Measurements from ENCODE around the gene GAS2L1.

DNA sequence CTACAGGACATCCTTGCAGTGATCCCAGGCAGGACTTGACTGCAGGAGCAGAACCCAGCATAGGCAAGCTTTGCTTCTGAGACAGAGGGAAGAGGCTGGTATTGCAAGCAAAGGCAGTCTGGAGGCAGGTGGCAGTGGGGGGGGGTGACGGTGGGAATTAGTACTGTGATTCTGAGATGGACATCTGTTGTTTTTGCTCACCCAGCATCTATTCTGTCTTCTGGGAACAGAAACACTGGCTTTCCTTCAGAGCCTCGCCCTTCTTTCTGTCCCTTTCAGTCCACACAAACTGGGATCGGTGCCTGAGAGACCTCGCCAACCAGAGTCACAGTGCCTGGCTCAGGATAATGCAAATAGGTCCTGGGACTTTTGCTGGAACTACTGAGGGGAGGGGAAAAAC is 40.2 kb downstream of the GAS2L1 start:
- TF ChIP-seq, protein P1, sequence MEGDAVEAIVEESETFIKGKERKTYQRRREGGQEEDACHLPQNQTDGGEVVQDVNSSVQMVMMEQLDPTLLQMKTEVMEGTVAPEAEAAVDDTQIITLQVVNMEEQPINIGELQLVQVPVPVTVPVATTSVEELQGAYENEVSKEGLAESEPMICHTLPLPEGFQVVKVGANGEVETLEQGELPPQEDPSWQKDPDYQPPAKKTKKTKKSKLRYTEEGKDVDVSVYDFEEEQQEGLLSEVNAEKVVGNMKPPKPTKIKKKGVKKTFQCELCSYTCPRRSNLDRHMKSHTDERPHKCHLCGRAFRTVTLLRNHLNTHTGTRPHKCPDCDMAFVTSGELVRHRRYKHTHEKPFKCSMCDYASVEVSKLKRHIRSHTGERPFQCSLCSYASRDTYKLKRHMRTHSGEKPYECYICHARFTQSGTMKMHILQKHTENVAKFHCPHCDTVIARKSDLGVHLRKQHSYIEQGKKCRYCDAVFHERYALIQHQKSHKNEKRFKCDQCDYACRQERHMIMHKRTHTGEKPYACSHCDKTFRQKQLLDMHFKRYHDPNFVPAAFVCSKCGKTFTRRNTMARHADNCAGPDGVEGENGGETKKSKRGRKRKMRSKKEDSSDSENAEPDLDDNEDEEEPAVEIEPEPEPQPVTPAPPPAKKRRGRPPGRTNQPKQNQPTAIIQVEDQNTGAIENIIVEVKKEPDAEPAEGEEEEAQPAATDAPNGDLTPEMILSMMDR (IDR thresholded peaks at IDR 0.05 in 2 of 3, conservative IDR thresholded peaks at IDR 0.05 in 1 of 3; ENCODE audit: borderline replicate concordance in 1 of 3, insufficient read depth in 1 of 3, low read depth in 2 of 3, low read length in 2 of 3) = no peak
- TF ChIP-seq YY1 (IDR thresholded peaks at IDR 0.05; ENCODE audit: extremely low read depth, insufficient replicate concordance, low read depth, low read length) (no peak), JUND (IDR thresholded peaks at IDR 0.05) (no peak), ELF1 (IDR thresholded peaks at IDR 0.05; ENCODE audit: borderline replicate concordance, low read depth) (no peak), POLR2A (IDR thresholded peaks at IDR 0.05; ENCODE audit: borderline replicate concordance, extremely low read depth, insufficient read depth, insufficient read length) (no peak), CEBPB (IDR thresholded peaks at IDR 0.05; ENCODE audit: low read depth) (no peak)
